ENCODE data around the gene DDX49. TPM values are rescaled to one million over a fixed set of nuclear protein-coding genes. Genes with fewer than 3 reads are reported as not detected.
"Not testable (repeated sequence)": the region's sequence is repeated elsewhere in the genome, so short reads cannot be mapped to it uniquely, and the experiment has no call there.

Gene DDX49
- polyA plus RNA-seq, 3 donors = 34.6 to 53.5 (median 50.6) TPM

DNA sequence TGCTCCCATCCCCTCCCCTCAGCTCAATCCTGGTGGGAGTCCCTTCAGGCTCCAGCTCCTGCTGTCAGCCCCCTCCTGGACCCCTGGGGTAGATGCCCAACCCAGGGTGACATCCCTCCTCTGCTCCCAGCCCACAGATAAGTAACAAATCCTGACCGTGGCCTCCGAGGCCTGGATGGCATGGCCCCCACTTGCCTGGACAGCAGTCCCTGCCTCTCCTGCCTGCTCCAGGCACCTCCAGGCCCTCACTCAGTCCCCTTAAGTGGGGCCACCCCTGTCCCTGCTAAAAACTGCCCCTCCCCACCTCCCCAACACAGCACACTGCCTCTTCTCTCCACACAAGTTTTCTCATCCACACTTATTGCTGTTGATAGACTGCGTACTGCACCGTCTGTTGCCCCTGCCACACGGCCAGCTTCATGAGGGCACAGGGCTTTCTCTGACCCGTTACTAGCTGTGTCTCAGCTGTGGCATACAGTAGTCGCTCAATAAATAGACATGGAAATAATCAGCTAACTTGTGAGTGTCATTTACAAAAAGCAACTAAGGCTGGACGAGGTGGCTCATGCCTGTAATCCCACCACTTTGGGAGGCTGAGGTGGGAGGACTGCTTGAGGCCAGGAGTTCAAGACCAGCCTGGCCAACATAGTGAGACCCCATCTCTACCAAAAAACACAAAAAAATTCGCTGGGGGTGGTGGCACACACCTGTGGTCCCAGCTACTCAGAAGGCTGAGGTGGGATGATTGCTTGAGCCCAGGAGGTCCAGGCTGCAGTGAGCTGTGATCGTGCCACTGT is 29.4 kb upstream of the DDX49 start:
- no peak for DNase-seq (ENCODE audit: extremely low read depth in 1 of 11, low read depth in 9 of 11, low spot score in 4 of 11)

- DNase-seq (ENCODE audit: extremely low read depth in 1 of 11, low read depth in 9 of 11, low spot score in 4 of 11) = no peak
Measured at GRCh38 chr19:18893587-18894253, 25.8 kb upstream of the DDX49 start.

DNA sequence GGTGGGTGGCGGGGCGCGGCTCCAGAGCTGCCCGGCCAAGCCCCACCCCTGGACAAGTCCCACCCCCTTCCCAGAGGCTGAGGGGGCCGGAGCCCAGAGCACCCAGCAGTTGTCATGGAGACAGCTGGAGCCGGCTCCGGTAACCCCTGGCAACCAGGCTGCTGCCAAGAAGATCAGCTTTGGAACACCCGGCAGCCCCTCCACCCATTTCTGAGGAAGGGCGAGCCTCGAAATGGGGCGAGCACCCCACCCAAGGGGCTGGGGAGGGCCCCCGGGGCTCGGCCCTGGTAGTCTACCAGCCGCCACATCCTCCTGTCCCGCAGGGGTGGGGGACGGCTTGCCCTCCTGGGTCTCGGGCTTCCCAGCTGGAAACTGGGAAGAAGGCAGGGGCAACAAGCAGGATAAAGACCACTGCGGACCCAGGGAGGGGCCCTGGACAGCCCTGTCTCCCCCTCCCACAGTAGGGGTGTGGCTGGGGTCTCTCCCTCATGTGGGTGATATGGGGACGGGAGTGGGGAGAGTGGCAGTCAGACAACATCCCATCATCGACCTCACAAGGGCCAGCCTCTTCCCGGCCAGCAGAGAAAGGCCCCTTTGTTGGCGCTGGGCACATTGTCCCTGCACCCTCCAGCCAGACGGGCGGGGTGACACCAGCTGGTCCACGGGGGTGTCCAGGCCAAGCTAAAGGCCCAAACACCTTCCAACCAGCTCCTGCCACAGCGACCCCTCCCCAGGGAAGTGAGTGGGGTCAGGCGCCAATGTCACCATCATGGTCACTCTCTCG is 25.1 kb upstream of the DDX49 start:
- DNase-seq (ENCODE audit: extremely low read depth in 1 of 11, low read depth in 9 of 11, low spot score in 4 of 11) = peak in 1 of 11 donors; percentile 43

GRCh38 chr19:18895038-18895823 is 24.3 kb upstream of the DDX49 start:
- peak in 1 of 11 donors; percentile 38 for DNase-seq (ENCODE audit: extremely low read depth in 1 of 11, low read depth in 9 of 11, low spot score in 4 of 11)

DNA sequence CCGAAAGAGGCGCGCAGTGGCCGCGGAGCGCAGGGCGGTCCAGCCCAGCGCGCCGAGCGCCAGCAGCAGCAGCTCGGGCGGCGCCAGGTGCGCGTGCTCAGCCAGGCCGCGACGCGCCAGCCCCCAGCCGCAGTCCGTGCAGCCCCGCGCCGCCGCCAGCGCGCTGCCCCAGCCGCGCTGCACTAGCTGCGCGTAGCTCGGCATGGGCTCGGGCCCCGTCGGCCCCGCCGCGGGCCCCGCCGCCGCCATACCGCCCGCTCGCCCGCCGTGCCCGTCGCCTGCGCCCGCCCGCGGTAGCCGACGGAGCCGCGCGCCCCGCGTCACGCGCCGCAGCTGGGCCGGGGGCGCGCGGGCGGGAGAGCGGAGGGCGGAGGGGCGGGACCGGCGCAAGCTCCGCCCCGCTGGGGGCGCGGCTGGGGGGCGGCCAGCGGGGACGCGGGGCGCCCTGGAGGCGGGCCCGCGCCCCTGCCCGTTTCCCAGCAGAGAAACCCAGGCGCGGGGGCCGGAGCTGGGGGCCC is 23.6 kb upstream of the DDX49 start, which contains the start of gene CERS1:
TSS of gene CERS1 (minus strand) at position 335 of the 518 bp plus-strand sequence. CDS start at position 249, 86 bp downstream.
- DNase-seq (ENCODE audit: extremely low read depth in 1 of 11, low read depth in 9 of 11, low spot score in 4 of 11) = no peak

GRCh38 chr19:18896421-18896841 is 23.1 kb upstream of the DDX49 start:
- no peak for DNase-seq (ENCODE audit: extremely low read depth in 1 of 11, low read depth in 9 of 11, low spot score in 4 of 11)

GRCh38 chr19:18897094-18898029 is 22.2 kb upstream of the DDX49 start:
- DNase-seq (ENCODE audit: extremely low read depth in 1 of 11, low read depth in 9 of 11, low spot score in 4 of 11) = no peak

- no peak for DNase-seq (ENCODE audit: extremely low read depth in 1 of 11, low read depth in 9 of 11, low spot score in 4 of 11)
Measured at GRCh38 chr19:18898081-18898606, 21.4 kb upstream of the DDX49 start.

DNA sequence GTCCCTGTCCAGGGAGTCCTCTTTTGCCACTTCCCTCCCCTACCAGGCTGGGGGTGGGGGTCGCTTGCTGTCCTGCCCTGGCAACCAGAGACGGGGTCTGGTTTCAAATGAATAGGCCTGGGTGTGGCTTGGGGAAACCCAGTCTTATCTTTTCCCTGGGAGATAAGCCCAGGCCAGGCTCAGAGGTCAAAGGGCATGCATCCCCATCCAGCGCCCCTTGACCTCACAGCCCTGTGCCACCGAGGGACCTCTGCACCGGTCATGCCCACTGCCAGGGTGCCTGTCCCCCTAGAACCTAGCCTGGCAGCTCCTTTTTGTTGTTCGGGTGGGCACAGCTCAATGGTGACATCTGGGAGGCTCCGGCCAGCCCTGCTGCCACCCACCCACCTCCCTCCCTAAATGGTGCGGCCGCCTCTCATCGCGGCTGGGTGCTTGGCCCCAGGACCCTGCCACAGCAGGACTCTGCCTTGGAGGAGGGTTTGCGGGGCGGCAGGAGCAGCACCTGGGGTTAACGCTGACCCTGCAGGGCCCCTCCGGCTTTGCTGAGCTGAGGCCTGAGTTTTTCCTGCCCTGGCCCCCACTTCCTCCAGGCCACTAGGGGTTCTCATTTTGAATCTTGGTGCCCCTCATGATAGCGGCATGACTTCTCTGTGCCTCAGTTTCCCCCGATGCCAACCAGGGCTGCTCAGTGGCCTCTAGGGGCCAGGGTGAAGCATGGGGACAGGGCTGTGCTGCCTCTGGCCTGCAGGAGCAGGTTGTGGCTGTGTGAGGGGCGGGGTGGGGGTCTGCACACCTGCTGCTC is 20.7 kb upstream of the DDX49 start:
- no peak for DNase-seq (ENCODE audit: extremely low read depth in 1 of 11, low read depth in 9 of 11, low spot score in 4 of 11)

GRCh38 chr19:18899624-18900560 is 19.6 kb upstream of the DDX49 start:
- DNase-seq (ENCODE audit: extremely low read depth in 1 of 11, low read depth in 9 of 11, low spot score in 4 of 11) = no peak

DNA sequence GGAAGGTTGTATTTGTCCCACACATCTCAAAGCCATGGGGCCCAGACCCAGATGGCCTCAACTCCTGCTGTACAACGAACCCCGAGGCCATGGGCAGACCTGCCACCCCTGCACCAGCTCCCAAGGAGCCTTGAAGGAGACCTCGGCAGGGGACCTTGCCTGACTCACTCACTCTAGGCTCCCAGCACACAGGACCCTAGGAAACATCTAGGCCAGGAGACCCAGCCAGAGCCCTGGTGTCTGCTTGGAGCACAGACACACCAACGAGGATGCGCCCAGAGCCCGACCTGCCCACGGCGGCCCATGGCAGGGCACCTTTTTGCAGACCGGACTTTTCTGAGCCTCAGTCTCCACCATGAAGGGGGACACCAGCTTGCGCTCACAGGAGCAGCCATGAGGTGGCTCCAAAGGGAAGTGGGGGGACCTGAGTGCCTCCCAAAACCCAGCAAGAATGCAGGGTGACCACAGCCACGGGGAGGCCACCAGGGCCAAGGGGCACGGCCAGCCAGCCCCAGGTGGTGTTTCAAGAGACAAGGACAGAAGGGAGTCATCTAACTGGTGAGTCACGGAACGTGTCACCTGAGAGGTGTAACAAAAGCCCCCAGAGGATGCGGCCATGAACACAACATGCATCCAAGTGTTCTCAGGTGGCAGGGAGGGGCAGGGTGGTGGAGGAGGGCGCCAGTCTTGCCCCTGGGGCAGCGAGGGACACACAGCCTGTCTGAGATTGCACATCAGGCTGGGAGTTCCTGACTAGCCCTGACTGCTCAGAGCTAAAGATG is 18.6 kb upstream of the DDX49 start:
- DNase-seq (ENCODE audit: extremely low read depth in 1 of 11, low read depth in 9 of 11, low spot score in 4 of 11) = no peak

- DNase-seq (ENCODE audit: extremely low read depth in 1 of 11, low read depth in 9 of 11, low spot score in 4 of 11) = no peak
Measured at GRCh38 chr19:18901491-18901890, 18.0 kb upstream of the DDX49 start.

- not testable (repeated sequence) for DNase-seq (ENCODE audit: extremely low read depth in 1 of 11, low read depth in 9 of 11, low spot score in 4 of 11)
Measured at GRCh38 chr19:18902519-18902918, 17.0 kb upstream of the DDX49 start.

DNA sequence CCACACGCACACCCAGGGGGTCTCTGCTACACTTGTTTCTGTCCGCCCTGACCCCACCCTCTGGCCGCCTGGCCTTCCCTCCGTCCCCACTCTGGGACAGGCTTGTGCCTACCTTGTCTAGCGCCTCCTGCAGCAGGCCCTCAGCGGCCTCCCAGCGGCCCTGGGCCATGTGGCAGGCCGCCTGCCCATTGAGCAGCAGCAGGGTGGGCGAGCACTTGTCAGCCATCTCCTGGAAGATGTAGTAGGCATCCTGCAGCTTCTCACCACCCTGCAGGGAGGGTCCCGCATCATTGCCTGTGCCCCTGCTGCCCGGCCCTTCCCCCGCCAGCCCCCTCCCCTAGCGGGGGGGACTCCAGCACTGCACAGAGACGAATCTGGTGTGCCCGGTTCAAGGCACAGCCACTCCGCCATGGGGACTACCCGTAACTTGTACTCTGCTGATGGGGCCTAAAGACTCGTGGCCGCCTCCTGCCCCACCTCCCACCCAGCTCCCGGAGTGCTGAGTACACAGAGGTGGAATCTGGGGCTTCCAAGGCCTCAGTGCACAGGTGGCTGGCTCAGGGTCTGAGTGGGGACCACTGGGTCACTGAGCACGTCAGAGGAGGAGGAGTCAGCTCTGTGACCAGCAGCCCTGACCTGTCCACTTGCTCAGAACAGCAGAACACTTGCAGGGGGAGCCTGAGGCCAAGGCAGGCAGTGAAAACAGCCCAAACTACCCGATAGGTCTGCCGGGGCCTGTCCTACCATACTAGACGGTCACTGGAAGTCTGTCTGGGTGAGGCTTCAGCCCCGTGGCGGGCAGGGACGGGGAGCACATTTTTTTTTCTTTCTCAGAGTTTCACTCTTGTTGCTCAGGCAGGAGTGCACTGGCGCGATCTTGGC is 16.1 kb upstream of the DDX49 start:
- DNase-seq (ENCODE audit: extremely low read depth in 1 of 11, low read depth in 9 of 11, low spot score in 4 of 11) = no peak

Measured in renal cortex interstitium (tissue), 11 donors.